GM12873 (cell line): Measurements from ENCODE around the gene ECE2.

Experiments
- TF ChIP-seq, protein P1 (sequence below): IDR thresholded peaks from 2 replicates; pipeline ENCODE4 v1.5.1; 2012; ENCODE audit warnings: low read depth, mild to moderate bottlenecking, moderate library complexity, low read length, control low read depth; ENCODE audit not compliant: insufficient read depth; ENCODE audit errors: missing control alignments

ECE2 gene

GRCh38 chr3:184241447-184242296 is 34.1 kb upstream of the ECE2 start:
- TF ChIP-seq, protein P1, sequence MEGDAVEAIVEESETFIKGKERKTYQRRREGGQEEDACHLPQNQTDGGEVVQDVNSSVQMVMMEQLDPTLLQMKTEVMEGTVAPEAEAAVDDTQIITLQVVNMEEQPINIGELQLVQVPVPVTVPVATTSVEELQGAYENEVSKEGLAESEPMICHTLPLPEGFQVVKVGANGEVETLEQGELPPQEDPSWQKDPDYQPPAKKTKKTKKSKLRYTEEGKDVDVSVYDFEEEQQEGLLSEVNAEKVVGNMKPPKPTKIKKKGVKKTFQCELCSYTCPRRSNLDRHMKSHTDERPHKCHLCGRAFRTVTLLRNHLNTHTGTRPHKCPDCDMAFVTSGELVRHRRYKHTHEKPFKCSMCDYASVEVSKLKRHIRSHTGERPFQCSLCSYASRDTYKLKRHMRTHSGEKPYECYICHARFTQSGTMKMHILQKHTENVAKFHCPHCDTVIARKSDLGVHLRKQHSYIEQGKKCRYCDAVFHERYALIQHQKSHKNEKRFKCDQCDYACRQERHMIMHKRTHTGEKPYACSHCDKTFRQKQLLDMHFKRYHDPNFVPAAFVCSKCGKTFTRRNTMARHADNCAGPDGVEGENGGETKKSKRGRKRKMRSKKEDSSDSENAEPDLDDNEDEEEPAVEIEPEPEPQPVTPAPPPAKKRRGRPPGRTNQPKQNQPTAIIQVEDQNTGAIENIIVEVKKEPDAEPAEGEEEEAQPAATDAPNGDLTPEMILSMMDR: peak; percentile 54

- TF ChIP-seq, protein P1: no peak
Measured at GRCh38 chr3:184242297-184242685, 33.5 kb upstream of the ECE2 start.

- TF ChIP-seq, protein P1: no peak
Measured at GRCh38 chr3:184248454-184249411, 27.1 kb upstream of the ECE2 start, which contains the start of gene ALG3. Gene ALG3, minus strand, starts transcription at chr3:184248962. Its CDS starts 22 bp downstream, at chr3:184248940.

DNA sequence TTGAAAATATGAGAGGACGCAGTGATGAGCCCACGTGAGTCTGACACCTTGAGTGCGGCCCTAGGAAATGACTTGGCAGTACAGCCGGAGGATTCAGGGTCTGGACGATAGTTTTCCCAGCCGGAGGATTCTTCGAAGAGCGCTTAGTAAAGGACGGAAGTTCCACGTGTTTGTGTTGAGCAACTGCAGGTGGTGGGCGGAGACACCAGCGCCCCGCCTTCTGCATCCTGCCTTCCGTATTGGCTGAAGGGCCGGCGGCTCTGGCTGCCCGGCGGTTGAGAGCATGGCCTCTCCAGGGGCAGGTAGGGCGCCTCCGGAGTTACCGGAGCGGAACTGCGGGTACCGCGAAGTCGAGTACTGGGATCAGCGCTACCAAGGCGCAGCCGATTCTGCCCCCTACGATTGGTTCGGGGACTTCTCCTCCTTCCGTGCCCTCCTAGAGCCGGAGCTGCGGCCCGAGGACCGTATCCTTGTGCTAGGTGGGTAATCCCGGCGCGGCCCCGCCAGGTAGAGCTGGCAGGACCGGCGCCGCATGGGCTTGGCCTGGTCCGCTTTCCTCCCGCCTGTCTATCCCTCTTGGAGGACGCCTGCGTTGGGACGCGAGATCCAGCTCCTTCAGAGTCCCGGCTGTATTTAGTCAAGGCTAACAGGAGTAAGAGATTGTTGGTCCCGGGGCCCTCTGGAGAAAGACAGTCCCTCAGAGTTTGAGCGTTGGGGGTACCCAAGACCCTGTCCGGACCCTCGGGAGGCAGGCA is 26.2 kb upstream of the ECE2 start, which contains the start of gene EEF1AKMT4:
Gene EEF1AKMT4, plus strand, starts transcription at position 261 of the 755 bp plus-strand sequence. Its CDS starts 23 bp downstream, at position 284.
- TF ChIP-seq, protein P1: peak; percentile 43

DNA sequence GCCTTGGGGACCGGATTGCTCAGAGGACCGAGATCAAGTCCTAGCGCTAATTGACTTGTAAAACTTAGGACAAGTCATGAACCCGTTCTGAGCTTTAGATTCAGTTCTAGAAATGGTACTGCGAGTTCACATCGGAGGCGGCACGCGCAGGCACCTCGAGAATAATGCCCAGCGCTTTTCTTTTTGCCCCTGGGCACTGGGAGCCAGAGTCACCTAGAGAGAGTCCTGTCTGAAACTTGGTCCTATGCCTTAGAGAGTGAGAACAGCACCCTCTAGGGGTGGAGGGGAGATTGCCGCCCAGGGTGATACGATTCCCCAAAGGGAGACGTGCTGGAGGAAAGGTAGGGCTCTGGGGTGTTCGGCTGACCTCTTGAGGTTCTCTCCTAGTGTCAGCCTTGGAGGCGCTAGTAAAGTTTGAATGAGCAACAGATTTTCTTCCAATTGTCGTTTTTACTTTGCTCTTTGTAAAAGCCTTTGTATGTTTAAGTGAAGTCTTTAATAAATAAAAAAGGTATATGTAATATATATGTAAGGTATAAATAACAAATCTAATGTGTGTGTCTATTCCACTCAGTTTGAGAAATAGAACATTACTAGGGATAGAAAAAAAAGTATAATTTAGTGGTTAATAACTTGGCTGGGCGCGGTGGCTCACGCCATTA is 25.5 kb upstream of the ECE2 start:
- TF ChIP-seq, protein P1: peak; percentile 96

DNA sequence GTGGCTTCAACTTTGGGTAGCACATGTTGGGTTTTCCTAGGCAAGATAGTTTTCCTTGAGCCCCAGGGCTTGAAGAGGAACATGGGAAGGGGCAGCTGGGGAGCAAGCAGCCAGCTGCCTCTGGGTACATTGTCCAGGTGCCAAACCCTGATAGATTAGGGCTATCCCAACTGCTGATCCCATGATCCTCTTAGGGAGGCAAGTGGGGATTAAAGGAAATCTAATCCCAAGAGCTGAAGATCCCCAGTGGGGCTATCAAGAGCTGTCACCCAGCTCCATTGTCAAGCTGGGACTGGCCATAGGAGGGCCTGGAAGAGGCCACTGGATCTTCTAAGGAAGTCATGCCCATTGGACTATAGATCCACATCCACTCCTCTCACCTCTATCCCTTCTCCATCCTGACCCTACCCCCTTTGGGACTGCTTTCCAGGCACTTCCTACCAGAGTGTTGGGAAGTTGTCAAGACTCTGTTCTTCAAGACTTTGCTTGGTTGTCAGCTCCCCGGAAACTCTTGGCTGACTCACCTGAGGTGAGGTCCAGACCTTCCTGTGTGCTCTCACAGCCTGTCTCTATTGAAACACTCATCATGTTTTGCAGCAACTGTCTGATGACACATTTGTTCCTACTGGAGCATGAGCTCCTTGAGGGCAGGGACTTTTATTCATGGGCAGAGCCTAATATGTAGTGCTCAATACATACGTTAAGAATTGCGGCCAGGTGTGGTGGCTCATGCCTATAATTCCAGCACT is 20.4 kb upstream of the ECE2 start:
- TF ChIP-seq, protein P1: no peak
